Fibroblast of lung (primary cell): Measurements from ENCODE around the gene MSL3.

Source experiments
- CTCF ChIP-seq, 2 donors: IDR thresholded peaks in 1 of 2; conservative IDR thresholded peaks in 1 of 2; 1 replicate in 1 of 2; 2 replicates in 1 of 2; pipeline ENCODE4 v1.5.1; 2011 to 2012; ENCODE audit warnings: low read length in 2 of 2, control low read depth in 1 of 2, inconsistent platforms in 1 of 2, low read depth in 1 of 2, mild to moderate bottlenecking in 1 of 2
- EZH2 ChIP-seq: IDR thresholded peaks from 2 replicates; pipeline ENCODE4 v1.5.1; 2012; ENCODE audit warnings: low read length, control low read depth, mild to moderate bottlenecking; ENCODE audit errors: missing control alignments

GRCh38 chrX:11786862-11787261 lies 28.8 kb downstream of the MSL3 start:
- TF ChIP-seq CTCF (conservative IDR thresholded peaks at IDR 0.05 in 1 of 2, IDR thresholded peaks at IDR 0.05 in 1 of 2; ENCODE audit: low read depth in 1 of 2, low read length in 2 of 2) (no peak), EZH2 (no peak)
